Activated naive CD8-positive, alpha-beta T cell treated with anti-CD3 and anti-CD28 coated beads, Interleukin-2, amount 50 U/mL, for 16 hours (primary cell): ENCODE data around the gene HAUS8.
"Not testable (repeated sequence)": the region's sequence is repeated elsewhere in the genome, so short reads cannot be mapped to it uniquely, and the experiment has no call there.

ENCODE experiments used
- DNase-seq: peaks from one replicate; pipeline ENCODE4 v3.0.0-alpha.2; 2020; ENCODE audit warnings: low read depth, low spot score

Gene HAUS8

GRCh38 chr19:17035842-17036424 lies 39.3 kb downstream of the HAUS8 start:
- no peak for DNase-seq

- no peak for DNase-seq
Observed at GRCh38 chr19:17031741-17032140, 43.5 kb downstream of the HAUS8 start.

GRCh38 chr19:17027535-17027975 lies 47.7 kb downstream of the HAUS8 start:
- no peak for DNase-seq

- DNase-seq: no peak
Observed at GRCh38 chr19:17026706-17027534, 48.3 kb downstream of the HAUS8 start, which contains the start of gene CPAMD8. Gene CPAMD8, minus strand, starts transcription at chr19:17026810. Its CDS starts 168 bp downstream, at chr19:17026642.

- DNase-seq: no peak
Observed at GRCh38 chr19:17025991-17026658, 49.1 kb downstream of the HAUS8 start.

GRCh38 chr19:17025361-17025760 lies 49.9 kb downstream of the HAUS8 start:
- no peak for DNase-seq

- not testable (repeated sequence) for DNase-seq
Observed at GRCh38 chr19:17024941-17025340, 50.3 kb downstream of the HAUS8 start.

- no peak for DNase-seq
Observed at GRCh38 chr19:17023805-17024204, 51.4 kb downstream of the HAUS8 start.

GRCh38 chr19:17022738-17023137 lies 52.5 kb downstream of the HAUS8 start:
- no peak for DNase-seq

- DNase-seq: no peak
Observed at GRCh38 chr19:17021793-17022590, 53.3 kb downstream of the HAUS8 start.

GRCh38 chr19:17021328-17021727 lies 53.9 kb downstream of the HAUS8 start:
- no peak for DNase-seq

- DNase-seq: no peak
Observed at GRCh38 chr19:17020823-17021222, 54.4 kb downstream of the HAUS8 start.

- DNase-seq: no peak
Observed at GRCh38 chr19:17020385-17020784, 54.9 kb downstream of the HAUS8 start.

GRCh38 chr19:17014212-17014861 lies 60.9 kb downstream of the HAUS8 start:
- DNase-seq: not testable (repeated sequence)

GRCh38 chr19:17011485-17011884 lies 63.8 kb downstream of the HAUS8 start:
- no peak for DNase-seq

GRCh38 chr19:17006579-17006978 lies 68.7 kb downstream of the HAUS8 start:
- DNase-seq: no peak

- no peak for DNase-seq
Observed at GRCh38 chr19:17005000-17005399, 70.3 kb downstream of the HAUS8 start.

GRCh38 chr19:17004386-17004785 lies 70.9 kb downstream of the HAUS8 start:
- DNase-seq: no peak

- DNase-seq: no peak
Observed at GRCh38 chr19:17002455-17002854, 72.8 kb downstream of the HAUS8 start.

- DNase-seq: no peak
Observed at GRCh38 chr19:17001603-17002183, 73.6 kb downstream of the HAUS8 start.
